HAP-1 (cell line): ENCODE data around the gene ADAMTS9.

ENCODE experiments used
- DNase-seq, 2 experiments: peaks; one replicate each; pipeline ENCODE4 v3.0.0-alpha.2; 2016 to 2020; ENCODE audit warnings: low spot score in 2 of 2
- H3K27me3 ChIP-seq: fragments of 250-450 bp; sonication (Bioruptor Pico); 2 replicates; pipeline ENCODE4 v1.5.1; 2020; ENCODE audit warnings: low read depth, mild to moderate bottlenecking, moderate library complexity
- H3K36me3 ChIP-seq: fragments of 250-450 bp; sonication (Bioruptor Pico); replicated peaks from 2 replicates; pipeline ENCODE4 v1.5.1; 2020; ENCODE audit warnings: mild to moderate bottlenecking
- H3K4me1 ChIP-seq: fragments of 250-450 bp; sonication (Bioruptor Pico); 2 replicates; pipeline ENCODE4 v1.5.1; 2020; ENCODE audit warnings: mild to moderate bottlenecking
- H3K4me3 ChIP-seq: fragments of 250-450 bp; sonication (Bioruptor Pico); 2 replicates; pipeline ENCODE4 v1.5.1; 2020; ENCODE audit warnings: mild to moderate bottlenecking, moderate library complexity
- H3K9me3 ChIP-seq: fragments of 250-450 bp; sonication (Bioruptor Pico); 2 replicates; pipeline ENCODE4 v1.5.1; 2020; ENCODE audit warnings: mild to moderate bottlenecking, moderate library complexity
- in situ Hi-C: fragments of 300-500 bp; cut with MboI; formaldehyde crosslinking; loops from 3 replicates; pipeline ENCODE4 v1.14.3; 2020; ENCODE audit warnings: low sequenced_read_pairs, inconsistent platforms, mixed read lengths

ADAMTS9 gene

DNA sequence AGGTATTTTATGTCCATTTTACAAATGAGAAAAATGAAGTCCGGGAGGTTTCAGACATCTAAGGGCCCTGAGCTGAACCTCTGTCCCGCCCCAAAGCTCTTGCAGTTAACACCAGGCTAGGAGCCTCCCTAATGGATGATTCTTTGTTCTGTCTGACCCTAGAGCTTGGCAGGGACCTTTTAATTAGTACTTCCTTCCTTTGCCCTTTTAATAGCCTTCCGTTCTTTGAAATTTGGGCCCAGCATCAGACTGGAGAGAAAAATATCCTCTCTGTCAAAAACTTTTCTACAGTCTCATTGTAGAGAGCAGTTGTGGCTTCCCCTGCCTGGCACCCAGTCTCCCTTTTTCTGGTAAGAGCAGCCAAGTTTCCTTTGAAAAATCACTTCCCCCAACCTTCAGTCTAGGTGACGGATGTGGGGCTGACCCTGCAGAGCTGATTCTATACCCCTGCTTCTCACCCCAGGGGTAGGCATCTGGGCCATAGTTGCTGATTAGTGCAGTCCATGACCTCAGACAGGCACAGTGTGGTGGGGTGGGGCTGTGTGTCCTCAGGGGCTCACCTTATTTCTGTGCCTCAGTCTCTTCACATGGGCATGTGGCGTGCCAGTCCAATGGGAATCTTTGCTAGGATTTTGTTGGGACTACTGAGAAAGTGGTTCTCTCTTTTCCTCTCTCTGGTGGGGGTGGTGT, 220.4 kb downstream of the ADAMTS9 start:
- in situ Hi-C loops: no loop called here
- no peaks in the 10 kb centered on the region for H3K27me3 ChIP-seq
- no peaks in the 10 kb centered on the region for H3K9me3 ChIP-seq
- H3K4me1 ChIP-seq: peaks cover 25% of the 10 kb centered on the region
- no peak for DNase-seq
- no peaks in the 10 kb centered on the region for H3K36me3 ChIP-seq
- H3K4me3 ChIP-seq: no peak overlapping the region
